ENCODE results near the gene TTLL6.

GRCh38 chr17:48747445-48748363 lies 69.3 kb downstream of the TTLL6 start:
- TF ChIP-seq CTCF (IDR thresholded peaks at IDR 0.05) (no peak), POLR2A (IDR thresholded peaks at IDR 0.05) (no peak)
